Stimulated activated CD4-positive, alpha-beta T cell treated with anti-CD3 and anti-CD28 coated beads, Interleukin-4, amount 100 ng/mL, for 1 hour (primary cell): ENCODE data around the gene TNNT1.
"Not testable (repeated sequence)": the region's sequence is repeated elsewhere in the genome, so short reads cannot be mapped to it uniquely, and the experiment has no call there.

Experiments
- DNase-seq: peaks from one replicate; pipeline ENCODE4 v3.0.0-alpha.2; 2020

Gene TNNT1

GRCh38 chr19:55136399-55137102, 12.5 kb downstream of the TNNT1 start:
- no peak for DNase-seq

GRCh38 chr19:55134736-55135135, 14.3 kb downstream of the TNNT1 start:
- no peak for DNase-seq

GRCh38 chr19:55133639-55134444, 15.2 kb downstream of the TNNT1 start:
- DNase-seq: no peak

- DNase-seq: no peak
Measured at GRCh38 chr19:55132453-55133129, 16.4 kb downstream of the TNNT1 start.

- no peak for DNase-seq
Measured at GRCh38 chr19:55131421-55131820, 17.6 kb downstream of the TNNT1 start.

- no peak for DNase-seq
Measured at GRCh38 chr19:55119053-55119452, 30.0 kb downstream of the TNNT1 start.

GRCh38 chr19:55118401-55118991, 30.5 kb downstream of the TNNT1 start:
- no peak for DNase-seq

- peak; percentile 98 for DNase-seq
Measured at GRCh38 chr19:55117663-55118391, 31.2 kb downstream of the TNNT1 start.

- DNase-seq: peak; percentile 15
Measured at GRCh38 chr19:55116859-55117662, 31.9 kb downstream of the TNNT1 start, which contains the start of gene PPP1R12C. TSS of gene PPP1R12C (minus strand) at chr19:55117637. CDS start at chr19:55117543, 94 bp downstream.

- peak; percentile 50 for DNase-seq
Measured at GRCh38 chr19:55116232-55116858, 32.7 kb downstream of the TNNT1 start.

GRCh38 chr19:55115446-55116065, 33.5 kb downstream of the TNNT1 start:
- no peak for DNase-seq

- DNase-seq: no peak
Measured at GRCh38 chr19:55114566-55115145, 34.4 kb downstream of the TNNT1 start.

- no peak for DNase-seq
Measured at GRCh38 chr19:55113570-55114039, 35.4 kb downstream of the TNNT1 start.

- DNase-seq: no peak
Measured at GRCh38 chr19:55112777-55113569, 36.0 kb downstream of the TNNT1 start.

GRCh38 chr19:55112246-55112776, 36.7 kb downstream of the TNNT1 start:
- no peak for DNase-seq

GRCh38 chr19:55111238-55111831, 37.7 kb downstream of the TNNT1 start:
- no peak for DNase-seq

- DNase-seq: no peak
Measured at GRCh38 chr19:55109527-55110291, 39.3 kb downstream of the TNNT1 start.

- not testable (repeated sequence) for DNase-seq
Measured at GRCh38 chr19:55107252-55107651, 41.8 kb downstream of the TNNT1 start.
